BE2C (cell line): Measurements from ENCODE around the gene PYGB.

Experiments used
- DNase-seq: peaks from one replicate; pipeline ENCODE4 v3.0.0-alpha.2; 2020
- H3K27me3 ChIP-seq: fragments of 250-450 bp; sonication (Bioruptor Pico); 2 replicates; pipeline ENCODE4 v1.5.1; 2020; ENCODE audit warnings: mild to moderate bottlenecking
- H3K36me3 ChIP-seq: fragments of 250-450 bp; sonication (Bioruptor Pico); 2 replicates; pipeline ENCODE4 v1.5.1; 2020; ENCODE audit warnings: mild to moderate bottlenecking
- H3K4me1 ChIP-seq: fragments of 250-450 bp; sonication (Bioruptor Pico); 2 replicates; pipeline ENCODE4 v1.5.1; 2020
- H3K4me3 ChIP-seq: 2 replicates; pipeline ENCODE4 v1.5.1; 2011; ENCODE audit warnings: low read depth, low read length
- H3K9me3 ChIP-seq: fragments of 250-450 bp; sonication (Bioruptor Pico); 2 replicates; pipeline ENCODE4 v1.5.1; 2020
- TF ChIP-seq, protein P1 (sequence below): IDR thresholded peaks from 2 replicates; pipeline ENCODE4 v1.5.1; 2012; ENCODE audit warnings: mild to moderate bottlenecking, low read depth, low read length

Gene PYGB

DNA sequence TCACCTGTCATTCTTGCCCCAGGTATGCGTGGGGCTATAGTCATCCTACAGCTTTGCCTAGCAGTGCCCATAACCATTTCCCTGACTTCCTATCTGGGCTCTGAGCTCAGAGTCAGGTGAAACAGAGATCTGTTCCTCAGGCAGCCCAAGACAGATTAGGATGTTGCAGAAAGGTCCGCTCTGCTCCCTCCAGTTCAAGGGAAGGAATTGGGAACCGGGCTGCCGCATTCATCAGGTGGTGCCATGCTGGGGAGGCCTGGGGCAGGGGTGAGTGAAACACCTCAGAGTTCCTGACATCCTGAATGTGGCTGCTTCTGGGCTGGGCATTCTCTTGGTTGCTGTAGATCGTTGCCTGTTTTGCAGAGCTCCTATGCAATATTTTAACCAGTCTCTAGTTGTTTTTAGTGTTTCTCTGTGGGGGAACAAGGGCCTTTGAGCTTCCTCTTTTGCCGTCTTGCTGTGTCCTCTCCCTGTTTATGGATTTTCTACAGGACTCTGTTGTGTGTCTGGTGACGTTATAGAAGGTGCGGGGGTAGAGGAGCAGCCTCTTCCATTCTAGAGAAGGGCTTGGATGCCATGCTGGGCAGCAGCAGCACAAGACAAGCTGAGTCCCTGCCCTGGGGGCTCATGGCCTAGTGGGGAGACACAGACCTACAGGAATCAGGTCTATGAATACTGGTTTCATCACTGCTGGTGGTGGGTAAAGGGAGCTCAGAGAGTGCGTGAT, 43.2 kb upstream of the PYGB start:
- H3K36me3 ChIP-seq = peaks cover under 1% of the 10 kb centered on the region
- TF ChIP-seq, protein P1, sequence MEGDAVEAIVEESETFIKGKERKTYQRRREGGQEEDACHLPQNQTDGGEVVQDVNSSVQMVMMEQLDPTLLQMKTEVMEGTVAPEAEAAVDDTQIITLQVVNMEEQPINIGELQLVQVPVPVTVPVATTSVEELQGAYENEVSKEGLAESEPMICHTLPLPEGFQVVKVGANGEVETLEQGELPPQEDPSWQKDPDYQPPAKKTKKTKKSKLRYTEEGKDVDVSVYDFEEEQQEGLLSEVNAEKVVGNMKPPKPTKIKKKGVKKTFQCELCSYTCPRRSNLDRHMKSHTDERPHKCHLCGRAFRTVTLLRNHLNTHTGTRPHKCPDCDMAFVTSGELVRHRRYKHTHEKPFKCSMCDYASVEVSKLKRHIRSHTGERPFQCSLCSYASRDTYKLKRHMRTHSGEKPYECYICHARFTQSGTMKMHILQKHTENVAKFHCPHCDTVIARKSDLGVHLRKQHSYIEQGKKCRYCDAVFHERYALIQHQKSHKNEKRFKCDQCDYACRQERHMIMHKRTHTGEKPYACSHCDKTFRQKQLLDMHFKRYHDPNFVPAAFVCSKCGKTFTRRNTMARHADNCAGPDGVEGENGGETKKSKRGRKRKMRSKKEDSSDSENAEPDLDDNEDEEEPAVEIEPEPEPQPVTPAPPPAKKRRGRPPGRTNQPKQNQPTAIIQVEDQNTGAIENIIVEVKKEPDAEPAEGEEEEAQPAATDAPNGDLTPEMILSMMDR = no peak
- no peak overlapping the region for H3K4me3 ChIP-seq
- peaks cover 2% of the 10 kb centered on the region; the same call in 1 of the 2 replicates for H3K4me1 ChIP-seq
- no peaks in the 10 kb centered on the region for H3K9me3 ChIP-seq
- no peak for DNase-seq
- H3K27me3 ChIP-seq = no peaks in the 10 kb centered on the region

DNA sequence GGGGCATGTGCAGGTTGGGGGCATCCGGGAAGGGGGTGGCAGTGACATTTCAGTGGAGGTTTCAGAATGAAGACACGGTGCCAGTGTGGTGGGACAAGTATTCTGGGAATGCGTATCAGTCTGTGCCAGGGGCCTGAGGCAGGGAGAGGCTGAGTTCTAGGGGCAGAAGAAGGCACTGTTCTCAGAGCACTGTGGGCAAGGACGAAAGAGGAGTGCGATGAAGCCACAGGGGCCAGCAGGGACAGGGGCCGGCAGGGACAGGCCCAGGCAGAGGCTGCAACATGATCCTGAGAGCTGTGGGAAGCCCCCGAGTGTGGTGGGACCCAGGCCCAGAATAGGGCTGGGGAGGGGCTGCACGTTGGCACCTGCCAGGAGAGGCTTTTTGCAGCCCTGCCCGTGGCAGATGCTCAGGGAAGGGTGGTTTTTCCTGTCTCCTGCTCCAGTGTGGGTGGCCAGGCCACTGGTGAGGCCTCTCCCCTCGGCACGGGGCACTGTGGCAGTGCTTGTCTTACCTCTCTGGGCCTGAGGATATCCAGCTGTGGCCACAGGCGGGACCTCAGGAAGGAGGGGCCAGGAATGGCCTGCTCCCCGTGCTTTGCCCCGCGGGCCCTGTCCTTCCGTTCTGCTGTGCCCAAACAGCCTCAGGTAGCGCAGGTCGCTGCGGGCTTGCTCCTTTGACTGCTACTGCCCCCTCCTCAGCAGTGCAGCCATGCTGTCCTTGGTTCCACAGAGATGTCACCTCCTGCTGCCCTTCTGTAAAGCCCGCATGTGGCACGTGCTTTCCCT, 42.4 kb upstream of the PYGB start:
- TF ChIP-seq, protein P1 = no peak
- Histone ChIP-seq H3K27me3 (no peaks in the 10 kb centered on the region), H3K36me3 (peaks cover 4% of the 10 kb centered on the region), H3K4me1 (no peaks in the 10 kb centered on the region), H3K9me3 (no peaks in the 10 kb centered on the region), H3K4me3 (no peak overlapping the region)
- DNase-seq = no peak

DNA sequence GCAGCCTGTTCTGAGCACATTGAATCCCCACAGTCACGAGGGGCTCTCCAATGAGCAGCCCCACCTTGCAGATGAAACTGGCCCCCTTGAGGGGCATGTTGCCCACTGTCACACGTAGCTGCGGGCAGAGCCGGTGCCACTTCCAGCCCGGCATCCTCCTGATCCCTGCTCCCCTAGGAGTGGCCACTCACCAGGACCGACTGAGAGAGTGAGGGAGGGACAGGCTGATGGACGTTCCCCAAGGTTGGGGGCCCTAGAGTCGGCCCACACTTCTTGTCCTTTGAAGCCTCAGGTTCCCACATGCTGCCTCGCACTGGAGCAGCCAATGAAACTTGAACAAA, 41.9 kb upstream of the PYGB start:
- TF ChIP-seq, protein P1 = no peak
- Histone ChIP-seq H3K9me3 (no peaks in the 10 kb centered on the region), H3K36me3 (peaks cover 4% of the 10 kb centered on the region), H3K27me3 (no peaks in the 10 kb centered on the region), H3K4me3 (no peak overlapping the region), H3K4me1 (no peaks in the 10 kb centered on the region)
- no peak for DNase-seq

DNA sequence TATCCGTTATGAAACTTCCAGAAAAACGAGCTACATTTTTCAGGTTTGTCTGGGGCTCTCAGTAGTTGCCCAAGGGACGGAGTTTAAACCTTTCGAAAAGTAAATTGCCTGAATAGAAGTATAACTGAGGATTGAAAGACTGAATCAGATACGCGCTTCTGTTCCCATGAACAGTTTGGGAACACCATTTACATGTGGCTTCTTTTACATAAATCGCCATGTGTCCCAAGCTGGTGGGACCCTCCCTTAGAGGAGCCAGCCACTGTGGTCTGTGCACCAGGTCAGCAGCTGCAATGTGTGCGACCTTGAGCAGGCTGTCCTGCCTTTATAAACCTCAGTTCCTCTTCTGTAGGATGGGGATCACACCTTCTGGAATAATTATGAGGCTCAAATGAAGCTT, 41.3 kb upstream of the PYGB start:
- TF ChIP-seq, protein P1 = no peak
- Histone ChIP-seq H3K4me3 (no peak overlapping the region), H3K36me3 (peaks cover 4% of the 10 kb centered on the region), H3K9me3 (no peaks in the 10 kb centered on the region), H3K4me1 (no peaks in the 10 kb centered on the region), H3K27me3 (no peaks in the 10 kb centered on the region)
- no peak for DNase-seq

DNA sequence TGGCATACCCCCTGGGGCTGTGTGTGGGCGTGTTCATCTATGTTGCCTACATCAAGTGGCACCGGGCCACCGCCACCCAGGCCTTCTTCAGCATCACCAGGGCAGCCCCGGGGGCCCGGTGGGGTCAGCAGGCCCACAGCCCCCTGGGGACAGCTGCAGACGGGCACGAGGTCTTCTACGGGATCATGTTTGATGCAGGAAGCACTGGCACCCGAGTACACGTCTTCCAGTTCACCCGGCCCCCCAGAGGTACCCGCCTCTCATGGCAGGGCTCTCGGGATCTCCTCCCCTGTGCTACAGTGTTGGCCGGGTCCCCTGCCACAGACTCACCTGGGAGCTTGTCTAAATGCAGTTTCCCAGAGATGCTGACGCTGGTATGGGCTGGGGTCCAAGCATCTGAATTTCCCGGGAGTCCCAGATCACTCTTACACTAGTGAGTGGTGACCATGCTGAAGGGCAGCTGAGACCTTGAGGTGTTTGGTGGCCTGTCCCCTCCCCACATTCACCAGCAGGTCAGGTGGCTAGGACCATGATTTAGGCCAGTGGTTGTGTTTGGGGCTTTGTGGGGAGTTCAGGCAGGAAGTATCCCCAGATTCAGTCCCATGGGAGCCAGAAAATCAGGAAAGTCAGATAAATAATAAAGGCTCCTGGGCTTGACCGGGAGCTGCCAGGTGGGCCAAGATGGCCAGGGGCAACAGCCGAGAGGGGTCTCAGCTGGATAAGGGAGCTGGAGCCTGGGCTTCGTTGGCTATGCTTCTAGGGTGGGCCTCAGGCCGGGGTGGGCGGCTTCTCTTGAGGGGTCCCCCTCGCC, 40.5 kb upstream of the PYGB start:
- no peaks in the 10 kb centered on the region for H3K27me3 ChIP-seq
- H3K36me3 ChIP-seq = peaks cover 8% of the 10 kb centered on the region
- TF ChIP-seq, protein P1 = no peak
- no peak overlapping the region for H3K4me3 ChIP-seq
- DNase-seq = no peak
- no peaks in the 10 kb centered on the region for H3K9me3 ChIP-seq
- H3K4me1 ChIP-seq = no peaks in the 10 kb centered on the region
